Cortex of kidney (tissue), 1 donor: ENCODE results near the gene CPLX1.
"Not testable (repeated sequence)": the region's sequence is repeated elsewhere in the genome, so short reads cannot be mapped to it uniquely, and the experiment has no call there.

Experiments
- DNase-seq: peaks from one replicate; lab custom pipeline; 2025; lab: John Stamatoyannopoulos, UW

CPLX1 gene

DNA sequence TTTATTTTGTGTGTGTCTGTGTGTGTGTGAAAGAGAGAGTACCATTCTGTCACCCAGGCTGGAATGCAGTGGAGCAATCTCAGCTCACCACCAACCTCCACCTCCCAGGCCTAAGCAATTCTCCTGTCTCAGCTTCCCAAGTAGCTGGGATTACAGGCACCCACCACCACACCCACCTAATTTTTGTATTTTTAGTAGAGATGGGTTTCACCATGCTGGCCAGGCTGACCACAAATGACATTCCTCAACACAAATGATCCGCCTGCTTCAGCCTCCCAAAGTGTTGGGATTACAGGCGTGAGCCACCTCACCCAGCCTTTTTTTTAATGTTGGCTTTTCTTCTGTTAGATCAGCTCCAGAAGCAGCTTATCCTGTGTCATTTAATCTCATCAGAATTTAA, 50.4 kb downstream of the CPLX1 start:
- not testable (repeated sequence) for DNase-seq

DNA sequence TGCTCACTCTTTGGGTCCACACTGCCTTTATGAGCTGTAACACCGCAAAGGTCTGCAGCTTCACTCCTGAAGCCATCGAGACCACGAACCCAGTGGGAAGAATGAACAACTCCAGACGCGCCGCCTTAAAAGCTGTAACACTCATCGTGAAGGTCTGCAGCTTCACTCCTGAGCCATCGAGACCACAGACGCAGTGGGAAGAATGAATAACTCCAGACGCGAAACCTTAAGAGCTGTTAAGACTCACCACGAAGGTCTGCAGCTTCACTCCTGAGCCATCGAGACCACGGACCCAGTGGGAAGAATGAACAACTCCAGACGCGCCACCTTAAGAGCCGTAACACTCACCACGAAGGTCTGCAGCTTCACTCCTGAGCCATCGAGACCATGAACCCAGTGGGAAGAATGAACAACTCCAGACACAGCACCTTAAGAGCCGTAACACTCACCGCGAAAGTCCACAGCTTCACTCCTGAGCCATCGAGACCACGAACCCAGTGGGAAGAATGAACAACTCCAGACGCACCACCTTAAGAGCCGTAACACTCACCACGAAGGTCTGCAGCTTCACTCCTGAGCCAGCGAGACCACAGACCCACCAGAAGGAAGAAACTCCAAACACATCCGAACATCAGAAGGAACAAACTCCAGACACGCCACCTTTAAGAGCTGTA, 51.4 kb downstream of the CPLX1 start:
- not testable (repeated sequence) for DNase-seq

DNA sequence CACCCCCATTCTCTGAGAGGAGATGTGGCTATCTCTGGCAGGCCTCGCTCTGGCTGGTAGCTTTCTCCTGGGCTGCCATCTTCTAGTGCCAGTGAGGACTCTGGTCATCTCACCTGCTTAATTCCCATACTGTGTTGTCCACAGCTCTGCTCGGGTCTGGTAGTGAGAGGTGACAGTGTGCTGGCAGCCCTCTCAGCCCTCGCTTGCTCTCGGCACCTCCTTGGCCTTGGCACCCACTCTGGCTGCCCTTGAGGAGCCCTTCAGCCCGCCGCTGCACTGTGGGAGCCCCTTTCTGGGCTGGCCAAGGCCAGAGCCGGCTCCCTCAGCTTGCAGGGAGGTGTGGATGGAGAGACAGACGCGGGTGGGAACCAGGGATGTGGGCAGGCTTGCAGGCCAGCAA, 52.7 kb downstream of the CPLX1 start:
- no peak for DNase-seq

DNA sequence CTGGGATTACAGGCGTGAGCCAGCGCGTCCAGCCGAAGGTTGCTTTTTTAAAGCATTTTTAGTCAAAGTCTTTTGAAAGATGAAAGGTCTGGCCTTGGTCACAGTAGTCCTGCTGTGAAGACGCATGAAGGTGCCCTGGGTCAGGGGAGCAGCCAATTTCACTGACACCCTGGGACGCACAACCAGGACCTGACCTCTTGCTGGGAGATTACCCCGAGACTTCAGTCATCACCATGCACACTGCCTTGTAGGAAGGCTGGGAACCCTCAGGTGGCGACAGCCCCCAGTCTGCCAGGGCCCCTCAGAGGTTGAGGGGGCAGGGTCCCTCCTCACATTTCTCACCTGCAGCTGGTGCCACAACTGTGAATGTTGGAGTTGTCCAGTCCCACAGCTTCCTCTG, 53.2 kb downstream of the CPLX1 start:
- DNase-seq, result no peak

DNA sequence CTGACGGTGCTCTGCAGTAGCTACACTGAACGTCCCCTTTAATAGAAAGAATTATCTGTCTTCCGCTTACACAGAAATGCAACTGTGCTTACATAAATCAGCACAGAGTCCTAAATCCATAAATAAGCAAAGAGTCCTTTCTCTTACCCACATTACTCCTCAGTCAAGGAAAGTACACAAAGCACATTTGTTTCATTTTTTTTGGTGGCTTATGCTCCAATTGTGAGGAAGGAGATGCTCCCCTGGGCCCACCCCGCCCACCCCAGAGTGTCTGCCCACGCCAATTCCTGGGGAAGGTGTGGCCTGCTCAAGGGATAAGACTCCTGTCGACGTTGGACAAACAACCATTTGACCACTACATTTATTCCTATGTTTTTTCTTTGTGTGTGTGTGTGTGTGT, 53.8 kb downstream of the CPLX1 start:
- no peak for DNase-seq

DNA sequence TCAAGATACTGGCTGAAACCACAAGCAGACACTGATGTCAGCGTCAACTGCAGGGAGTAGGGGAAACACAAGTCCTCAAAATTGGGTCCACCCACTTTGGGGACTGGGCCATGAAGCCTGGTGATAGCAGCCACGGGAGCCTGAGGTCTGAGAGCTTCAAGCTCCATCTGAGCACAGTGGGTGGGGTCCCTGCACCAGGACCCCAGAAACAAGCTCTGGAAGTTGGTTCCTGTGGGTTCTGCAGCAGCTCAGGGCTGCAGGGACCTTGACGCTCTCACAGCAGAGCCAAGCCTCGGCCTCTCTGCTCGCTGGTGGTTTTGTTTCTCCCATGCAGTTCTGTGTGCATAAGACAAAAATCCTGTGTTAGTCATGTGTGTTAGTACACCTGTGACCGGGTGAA, 54.5 kb downstream of the CPLX1 start:
- DNase-seq, result no peak

DNA sequence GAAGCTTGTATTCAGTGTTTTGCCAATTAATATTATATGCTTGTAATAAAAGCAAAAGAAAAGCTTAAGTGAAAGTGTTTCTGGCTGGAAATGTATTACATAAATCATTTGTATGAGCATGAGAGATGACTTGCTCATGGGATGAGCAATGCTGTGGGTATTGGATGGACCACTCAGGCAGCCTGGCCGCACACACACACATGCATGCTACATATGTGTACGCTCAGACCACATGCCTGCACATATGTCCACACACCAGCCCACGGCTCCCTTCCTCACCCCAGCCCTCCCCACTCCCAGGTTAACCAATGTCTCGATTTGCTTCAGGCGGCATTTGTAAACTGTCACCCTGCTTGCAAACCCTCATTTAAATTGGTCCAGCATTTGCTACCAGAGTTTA, 55.9 kb downstream of the CPLX1 start:
- DNase-seq, result no peak

DNA sequence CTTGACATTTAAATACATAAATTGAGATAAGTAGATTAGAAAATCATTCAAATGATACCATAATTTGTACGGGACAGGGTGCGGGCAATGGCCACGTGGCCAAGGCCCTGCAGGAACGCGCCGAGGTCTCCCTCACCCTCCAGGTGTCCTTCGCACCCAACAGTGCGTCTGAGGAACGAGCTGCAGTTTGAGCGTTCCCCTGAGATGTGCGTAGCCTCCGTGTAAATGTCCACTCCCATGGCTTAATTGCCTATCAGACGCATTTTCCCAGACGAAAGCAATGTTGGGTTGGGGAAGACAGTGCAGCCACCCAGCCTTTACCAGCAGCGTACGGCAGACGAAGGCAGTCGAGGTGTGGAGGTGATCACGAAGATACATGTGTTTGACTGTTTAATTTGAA, 56.4 kb downstream of the CPLX1 start:
- no peak for DNase-seq

DNA sequence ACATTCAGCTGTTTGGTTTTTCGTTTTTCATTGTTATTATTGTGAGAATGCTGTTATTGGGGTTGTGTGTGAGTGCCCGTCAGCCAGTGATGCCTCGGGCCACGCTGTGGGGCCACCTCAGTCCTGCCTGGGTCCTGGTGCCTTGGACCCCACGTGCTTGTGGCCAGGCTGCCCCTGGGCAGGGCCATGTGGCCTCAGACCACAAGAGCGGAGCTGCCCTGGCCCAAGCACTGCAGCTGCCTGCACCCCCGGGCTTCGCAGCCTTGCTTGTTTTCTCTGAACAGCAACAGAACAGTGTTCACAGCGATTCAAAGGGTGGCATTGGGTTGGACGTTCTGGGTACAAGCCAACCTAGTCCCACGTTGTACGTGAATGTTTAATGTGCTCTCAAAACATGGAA, 56.9 kb downstream of the CPLX1 start:
- DNase-seq, result no peak

DNA sequence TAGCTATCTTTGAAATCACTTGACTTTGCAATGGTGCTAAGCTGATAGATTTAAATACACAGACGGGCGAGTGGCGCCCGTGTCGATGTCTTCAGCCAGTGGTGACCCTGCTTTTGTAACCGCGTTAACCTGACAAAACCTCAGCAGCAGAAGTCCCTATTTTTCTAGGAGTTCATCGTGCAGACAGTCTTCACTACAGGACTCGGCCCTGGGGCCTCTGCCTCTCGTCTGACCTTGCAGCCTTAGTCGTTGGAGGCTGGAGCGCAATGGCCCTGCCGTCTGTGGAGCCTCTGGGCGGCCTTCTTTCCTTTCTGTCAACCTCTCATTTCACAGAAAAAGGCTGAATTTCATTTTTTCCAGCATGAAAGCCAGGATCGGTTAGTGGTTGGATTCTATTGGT, 57.9 kb downstream of the CPLX1 start:
- DNase-seq, result no peak

DNA sequence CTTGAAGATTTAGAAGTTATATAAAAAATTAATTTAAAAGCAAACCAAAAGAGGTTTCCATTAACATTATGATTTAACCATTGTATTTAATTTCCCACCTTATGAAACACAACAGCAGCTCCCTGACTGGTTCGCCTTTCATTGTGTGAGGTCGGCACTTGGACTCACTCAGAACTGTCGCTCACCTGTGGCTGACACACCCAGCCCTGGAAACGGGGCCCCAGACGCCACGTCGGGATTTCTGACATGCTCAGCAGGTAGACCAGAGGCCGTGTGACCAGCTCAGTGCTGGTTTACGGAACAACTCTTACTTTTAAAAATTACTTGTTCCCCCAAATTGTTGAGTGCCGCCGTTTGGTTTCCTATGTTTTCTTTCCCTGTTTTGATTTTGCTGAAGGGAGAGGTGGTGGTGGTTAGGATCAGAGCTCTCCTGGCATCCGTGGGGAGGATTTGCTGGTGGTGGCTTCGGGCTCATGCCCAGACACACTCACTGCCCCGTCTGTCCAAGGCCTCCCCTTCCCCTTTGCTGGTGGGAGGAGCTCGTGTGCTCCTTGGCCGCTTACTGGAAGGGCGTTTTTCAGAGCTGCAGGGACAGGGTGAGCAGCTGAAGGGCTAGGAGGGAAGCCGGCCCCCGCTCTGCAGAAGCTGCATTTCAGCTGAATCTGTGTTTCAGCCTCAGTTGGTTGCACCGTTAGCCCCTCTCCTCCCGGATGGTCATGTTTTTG, 59.2 kb downstream of the CPLX1 start:
- DNase-seq, result no peak

DNA sequence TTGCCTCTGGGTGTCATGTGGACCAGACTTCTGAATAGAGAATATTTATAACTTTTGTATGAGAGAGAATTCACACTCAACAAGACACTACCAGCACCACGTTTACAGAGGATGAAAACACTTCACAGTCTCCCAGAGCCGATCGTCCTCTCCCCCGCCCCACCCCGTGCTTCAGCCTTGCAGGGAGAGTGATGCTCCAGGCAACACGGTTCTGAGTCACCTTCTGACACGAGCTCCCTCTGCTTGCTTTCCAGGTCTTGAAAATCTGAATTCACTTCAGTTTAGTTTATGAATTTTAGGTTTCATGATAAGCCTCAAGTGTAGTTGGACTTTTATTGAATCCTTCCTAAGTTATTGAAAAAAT, 59.8 kb downstream of the CPLX1 start:
- DNase-seq, result no peak

DNA sequence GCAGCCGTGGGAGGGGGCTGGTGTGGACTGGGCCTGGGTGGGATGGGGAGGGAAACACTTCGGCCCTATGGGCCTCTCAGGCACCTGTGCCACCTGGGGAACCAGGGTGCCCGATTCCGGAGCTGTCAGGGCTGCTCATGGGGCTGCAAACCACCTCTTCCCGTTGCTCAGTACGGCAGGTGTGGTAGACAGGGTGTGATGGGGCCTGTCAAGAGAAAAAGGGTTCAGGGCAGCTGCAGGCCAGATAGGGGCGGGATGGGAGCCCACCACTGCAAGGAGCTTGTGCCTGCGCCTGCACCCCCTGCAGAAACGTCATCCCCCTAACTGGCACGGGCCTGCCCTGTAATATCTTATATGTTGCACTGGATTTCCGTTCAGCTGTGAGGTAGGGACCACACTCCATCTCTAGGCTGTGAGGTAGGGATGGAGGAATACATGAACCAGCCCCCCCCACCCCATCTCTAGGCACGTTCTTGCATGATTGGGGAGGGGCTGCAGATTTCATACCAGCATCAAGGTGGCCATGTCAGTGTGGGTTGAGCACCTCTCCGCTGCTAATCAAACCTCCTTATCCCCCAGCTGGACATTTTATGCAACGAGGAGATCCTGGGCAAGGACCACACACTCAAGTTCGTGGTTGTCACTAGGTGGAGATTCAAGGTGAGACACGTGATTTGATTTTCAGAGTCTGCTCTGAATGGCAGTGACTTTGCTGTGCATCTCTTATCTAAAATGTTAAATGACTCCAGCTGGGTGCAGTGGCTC, 61.3 kb downstream of the CPLX1 start:
- DNase-seq, result no peak

DNA sequence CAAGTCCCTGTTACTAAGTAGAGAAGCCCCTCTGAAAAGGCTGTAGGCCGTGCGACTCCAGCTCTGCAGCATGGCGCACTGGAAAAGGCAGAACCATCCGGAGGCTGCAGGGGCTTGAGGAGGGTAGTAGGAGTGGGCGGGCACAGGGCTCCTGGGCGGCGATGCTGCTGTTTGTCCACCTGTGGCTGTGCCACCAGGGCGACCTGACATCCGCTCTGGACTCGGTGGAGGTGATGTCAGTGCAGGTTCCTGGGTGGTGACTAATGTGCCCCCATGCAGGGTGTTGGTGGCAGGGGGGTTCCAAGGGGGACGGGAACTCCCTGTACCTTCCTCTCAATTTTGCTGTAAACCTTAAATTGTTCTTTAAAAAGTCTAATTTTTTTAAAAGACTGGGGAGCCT, 62.0 kb downstream of the CPLX1 start:
- no peak for DNase-seq

DNA sequence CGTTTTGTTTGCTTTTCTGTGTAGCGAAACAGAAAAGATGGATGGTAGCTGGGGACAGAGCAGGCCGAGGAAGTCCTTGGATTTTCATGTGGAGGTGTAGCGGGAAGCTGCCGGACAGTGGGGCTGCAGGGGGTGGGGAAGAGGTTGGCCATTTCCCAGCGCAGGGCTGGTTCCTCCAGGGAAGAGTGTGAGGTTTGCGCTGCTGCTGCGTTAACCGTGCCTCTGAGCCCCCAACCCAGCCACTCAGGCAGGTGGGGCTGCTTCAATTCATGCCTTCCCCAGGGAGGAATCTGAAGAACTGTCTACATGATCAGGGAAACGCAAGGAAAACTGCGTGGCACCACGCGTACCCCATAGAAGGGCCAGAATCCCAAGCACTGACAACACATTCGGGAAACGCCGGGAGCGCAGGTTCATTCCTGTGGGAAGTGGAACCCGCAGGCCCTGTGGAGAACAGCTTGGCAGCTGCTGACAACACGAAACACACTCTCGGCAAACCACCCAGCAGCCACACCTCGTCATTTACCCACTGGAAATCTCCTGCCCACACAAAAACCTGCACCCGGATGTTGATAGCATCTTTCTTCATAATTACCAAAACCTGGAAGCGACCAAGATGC, 62.6 kb downstream of the CPLX1 start:
- DNase-seq, result no peak

DNA sequence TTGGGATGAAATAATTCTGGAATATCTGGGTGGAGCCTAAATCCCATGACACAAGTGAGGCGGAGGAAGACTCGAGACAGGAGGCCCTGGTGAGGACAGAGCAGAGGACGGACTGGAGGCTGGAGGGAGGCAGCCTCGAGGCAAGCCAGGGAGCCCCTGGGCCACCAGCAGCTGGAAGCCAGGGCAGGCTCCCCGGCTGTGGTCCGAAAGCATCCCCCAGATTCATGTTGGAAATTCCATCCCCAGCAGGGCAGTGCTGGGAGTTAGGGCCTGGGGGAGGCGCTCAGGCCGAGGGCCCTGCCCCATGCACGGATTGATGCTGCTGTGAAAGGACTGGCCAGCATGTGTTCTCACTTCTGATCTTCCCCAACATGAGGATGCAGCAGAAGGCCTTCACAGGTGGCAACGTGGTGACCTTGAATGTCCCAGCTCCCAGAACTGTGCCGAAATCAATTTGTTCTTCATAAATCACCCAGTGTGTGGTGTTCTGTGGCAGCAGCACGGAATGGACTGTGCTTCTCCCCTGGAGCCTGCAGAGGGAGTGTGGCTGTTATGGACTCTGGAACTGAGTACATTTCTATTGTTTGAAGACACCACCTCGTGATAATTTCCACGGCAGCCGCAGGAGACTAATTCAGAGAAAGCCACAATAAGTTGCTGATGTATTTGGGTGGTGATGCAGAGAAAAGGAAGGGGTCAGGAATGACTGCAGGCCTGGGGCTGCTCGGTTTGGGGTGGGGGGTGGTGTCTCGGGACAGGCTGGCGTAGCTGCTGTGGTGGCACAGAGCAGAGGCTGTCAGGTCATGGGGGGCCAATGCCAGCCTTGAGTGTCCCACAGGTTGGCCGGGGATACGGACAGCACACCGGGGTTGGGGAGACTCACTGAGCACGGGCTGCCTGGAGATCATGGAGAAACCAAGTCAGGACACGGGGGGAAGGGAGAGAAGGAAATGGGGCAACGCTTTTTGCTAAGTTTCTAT, 63.4 kb downstream of the CPLX1 start:
- DNase-seq, result no peak

DNA sequence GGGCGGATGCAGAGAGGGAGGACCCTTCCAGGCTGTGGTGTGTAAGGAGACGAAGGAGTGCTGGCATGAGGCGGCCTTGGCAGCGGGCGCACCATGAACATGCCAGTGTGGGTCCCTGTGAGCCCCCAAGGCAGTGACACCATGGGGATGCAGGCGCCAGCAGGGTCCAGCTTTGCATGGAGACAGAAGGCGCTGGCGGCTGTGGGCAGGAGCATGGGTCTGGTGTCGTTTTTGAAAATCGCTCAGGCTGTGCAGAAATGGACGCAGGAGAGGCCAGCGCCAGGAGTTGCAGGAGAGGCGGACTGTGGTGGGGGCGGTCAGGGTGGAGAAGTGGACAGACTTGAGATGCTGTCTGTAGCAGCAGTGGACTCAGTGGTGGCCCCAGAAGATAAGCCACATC, 64.2 kb downstream of the CPLX1 start:
- no peak for DNase-seq

DNA sequence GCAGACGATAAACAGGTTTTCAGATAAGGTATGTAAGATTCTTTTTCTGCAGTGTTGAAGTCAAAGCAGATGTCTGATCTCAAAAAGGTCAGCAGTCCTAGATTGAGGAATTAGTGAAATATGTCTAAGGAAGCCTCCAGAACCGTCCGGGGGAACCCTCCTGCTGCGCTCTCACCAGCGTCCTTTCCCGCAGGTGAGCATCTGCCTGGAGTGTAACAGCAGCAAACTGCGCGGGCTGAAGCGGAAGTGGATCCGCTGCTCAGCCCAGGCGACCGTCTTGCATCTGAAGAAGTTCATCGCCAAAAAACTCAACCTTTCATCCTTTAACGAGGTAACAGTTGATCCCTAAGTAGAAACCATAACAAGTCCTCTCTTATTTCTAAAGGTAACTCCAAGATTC, 64.8 kb downstream of the CPLX1 start:
- no peak for DNase-seq

DNA sequence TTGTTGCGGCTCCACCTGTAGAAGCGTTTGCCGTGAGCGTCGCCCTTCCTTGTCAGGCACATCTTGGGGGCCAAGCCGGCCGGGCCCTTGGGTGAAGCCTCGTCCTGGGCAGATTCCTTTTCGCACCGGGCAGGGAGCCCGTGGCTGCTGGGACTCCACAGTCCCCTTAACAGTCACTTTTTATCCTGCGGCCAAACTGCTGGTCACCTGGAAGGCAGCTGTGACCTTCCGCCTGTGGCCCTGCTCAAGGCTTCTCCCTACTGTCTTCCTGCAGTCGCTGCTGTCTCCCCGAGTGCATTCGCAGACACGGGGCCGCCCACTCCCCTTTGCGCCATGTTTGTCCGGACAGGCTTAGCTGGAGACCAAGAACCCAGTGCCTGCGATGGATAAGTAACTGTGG, 65.3 kb downstream of the CPLX1 start:
- no peak for DNase-seq

DNA sequence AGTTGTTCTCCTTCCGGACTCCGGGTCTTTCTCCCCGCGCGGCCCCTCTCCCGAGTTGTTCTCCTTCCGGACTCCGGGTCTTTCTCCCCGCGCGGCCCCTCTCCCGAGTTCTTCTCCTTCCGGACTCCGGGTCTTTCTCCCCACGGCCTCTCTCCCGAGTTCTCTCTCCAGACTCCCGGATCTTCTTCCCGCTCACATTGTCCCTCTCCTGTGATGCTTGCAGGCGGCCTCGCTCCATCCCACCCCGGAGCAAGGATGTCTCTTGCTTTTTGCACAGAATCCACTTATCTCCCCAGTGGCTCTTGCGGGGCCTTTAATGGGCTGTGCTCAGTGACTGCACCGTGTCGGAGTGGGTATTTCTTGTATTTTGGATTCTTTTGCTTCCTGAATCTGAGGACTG, 66.1 kb downstream of the CPLX1 start:
- DNase-seq, result not testable (repeated sequence)

DNA sequence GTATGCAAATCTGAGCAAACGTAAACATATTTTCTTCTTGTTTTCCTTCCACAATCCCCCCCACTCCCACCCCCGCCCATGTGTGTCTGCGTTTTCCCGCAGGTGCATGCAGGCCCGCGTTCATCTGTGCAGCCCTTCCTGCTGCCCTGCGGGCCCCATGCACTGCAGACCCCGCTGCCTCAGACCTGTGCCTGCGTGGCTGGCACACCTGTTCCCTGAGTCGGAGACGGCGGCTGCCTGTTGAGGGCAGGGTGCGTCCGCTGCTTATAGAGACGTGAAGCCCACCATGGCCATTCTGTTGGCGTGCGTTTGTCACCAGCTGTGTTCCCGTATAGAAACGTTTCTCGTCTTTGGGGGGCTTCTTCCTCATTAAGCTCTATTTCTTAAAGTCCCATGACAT, 68.8 kb downstream of the CPLX1 start:
- no peak for DNase-seq
